Panc1 (cell line): ENCODE results near the gene NFE2L1.

Experiments used
- POLR2AphosphoS5 ChIP-seq: IDR thresholded peaks from 2 replicates; pipeline ENCODE4 v1.6.1; 2012; ENCODE audit warnings: mild to moderate bottlenecking, low read depth, low read length, moderate library complexity
- TF ChIP-seq, protein P1 (sequence below): fragments of 450-650 bp; IDR thresholded peaks from 2 replicates; pipeline ENCODE4 v1.5.1; 2017; ENCODE audit warnings: mild to moderate bottlenecking
- TF ChIP-seq, protein P2 (sequence below), 2 experiments: IDR thresholded peaks; 2 replicates each; pipeline ENCODE4 v1.6.1; 2011 to 2012; ENCODE audit warnings: low read depth in 2 of 2, control low read depth in 1 of 2, low read length in 1 of 2, mild to moderate bottlenecking in 1 of 2, moderate library complexity in 1 of 2; ENCODE audit not compliant: insufficient read depth in 1 of 2

DNA sequence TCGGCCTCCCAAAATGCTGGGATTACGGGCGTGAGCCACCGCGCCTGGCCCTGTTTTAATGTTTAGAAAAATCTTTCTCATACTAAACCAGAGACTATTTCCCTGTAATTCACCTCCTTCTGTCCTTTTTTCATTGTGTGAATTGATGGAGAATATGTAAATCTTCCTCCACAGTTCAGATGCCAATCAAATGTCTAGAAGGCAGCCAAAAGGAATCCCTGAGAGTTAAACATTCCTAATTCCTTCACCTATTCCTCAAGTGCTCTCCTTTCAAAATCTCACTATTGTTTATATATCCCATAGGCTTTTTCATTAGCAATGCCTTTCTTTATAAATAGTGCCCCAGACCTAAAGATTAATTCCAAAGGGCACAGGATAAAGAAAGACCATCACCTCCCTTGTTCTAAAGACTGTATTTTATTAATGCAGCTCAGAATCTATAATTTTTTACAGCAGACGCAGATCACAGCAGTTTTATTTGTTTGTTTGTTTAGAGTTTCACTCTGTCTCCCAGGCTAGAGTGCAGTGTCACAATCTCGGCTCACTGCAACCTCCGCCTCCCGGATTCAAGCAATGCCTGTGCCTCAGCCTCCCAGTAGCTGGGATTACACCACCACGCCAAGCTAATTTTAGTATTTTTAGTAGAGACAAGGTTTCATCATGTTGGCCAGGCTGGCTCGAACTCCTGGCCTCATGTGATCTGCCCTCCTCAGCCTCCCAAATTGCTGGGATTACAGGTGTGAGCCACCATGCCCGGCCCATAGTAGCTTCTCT, 41.0 kb upstream of the NFE2L1 start:
- TF ChIP-seq, protein P1, sequence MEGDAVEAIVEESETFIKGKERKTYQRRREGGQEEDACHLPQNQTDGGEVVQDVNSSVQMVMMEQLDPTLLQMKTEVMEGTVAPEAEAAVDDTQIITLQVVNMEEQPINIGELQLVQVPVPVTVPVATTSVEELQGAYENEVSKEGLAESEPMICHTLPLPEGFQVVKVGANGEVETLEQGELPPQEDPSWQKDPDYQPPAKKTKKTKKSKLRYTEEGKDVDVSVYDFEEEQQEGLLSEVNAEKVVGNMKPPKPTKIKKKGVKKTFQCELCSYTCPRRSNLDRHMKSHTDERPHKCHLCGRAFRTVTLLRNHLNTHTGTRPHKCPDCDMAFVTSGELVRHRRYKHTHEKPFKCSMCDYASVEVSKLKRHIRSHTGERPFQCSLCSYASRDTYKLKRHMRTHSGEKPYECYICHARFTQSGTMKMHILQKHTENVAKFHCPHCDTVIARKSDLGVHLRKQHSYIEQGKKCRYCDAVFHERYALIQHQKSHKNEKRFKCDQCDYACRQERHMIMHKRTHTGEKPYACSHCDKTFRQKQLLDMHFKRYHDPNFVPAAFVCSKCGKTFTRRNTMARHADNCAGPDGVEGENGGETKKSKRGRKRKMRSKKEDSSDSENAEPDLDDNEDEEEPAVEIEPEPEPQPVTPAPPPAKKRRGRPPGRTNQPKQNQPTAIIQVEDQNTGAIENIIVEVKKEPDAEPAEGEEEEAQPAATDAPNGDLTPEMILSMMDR: no peak
- TF ChIP-seq, protein P2, sequence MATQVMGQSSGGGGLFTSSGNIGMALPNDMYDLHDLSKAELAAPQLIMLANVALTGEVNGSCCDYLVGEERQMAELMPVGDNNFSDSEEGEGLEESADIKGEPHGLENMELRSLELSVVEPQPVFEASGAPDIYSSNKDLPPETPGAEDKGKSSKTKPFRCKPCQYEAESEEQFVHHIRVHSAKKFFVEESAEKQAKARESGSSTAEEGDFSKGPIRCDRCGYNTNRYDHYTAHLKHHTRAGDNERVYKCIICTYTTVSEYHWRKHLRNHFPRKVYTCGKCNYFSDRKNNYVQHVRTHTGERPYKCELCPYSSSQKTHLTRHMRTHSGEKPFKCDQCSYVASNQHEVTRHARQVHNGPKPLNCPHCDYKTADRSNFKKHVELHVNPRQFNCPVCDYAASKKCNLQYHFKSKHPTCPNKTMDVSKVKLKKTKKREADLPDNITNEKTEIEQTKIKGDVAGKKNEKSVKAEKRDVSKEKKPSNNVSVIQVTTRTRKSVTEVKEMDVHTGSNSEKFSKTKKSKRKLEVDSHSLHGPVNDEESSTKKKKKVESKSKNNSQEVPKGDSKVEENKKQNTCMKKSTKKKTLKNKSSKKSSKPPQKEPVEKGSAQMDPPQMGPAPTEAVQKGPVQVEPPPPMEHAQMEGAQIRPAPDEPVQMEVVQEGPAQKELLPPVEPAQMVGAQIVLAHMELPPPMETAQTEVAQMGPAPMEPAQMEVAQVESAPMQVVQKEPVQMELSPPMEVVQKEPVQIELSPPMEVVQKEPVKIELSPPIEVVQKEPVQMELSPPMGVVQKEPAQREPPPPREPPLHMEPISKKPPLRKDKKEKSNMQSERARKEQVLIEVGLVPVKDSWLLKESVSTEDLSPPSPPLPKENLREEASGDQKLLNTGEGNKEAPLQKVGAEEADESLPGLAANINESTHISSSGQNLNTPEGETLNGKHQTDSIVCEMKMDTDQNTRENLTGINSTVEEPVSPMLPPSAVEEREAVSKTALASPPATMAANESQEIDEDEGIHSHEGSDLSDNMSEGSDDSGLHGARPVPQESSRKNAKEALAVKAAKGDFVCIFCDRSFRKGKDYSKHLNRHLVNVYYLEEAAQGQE (IDR thresholded peaks at IDR 0.05; ENCODE audit: insufficient read depth in 1 of 2, low read depth in 2 of 2, low read length in 1 of 2): no peak
- no peak for TF ChIP-seq POLR2AphosphoS5
